ENCODE results near the gene FAM193A.
A peak's percentile ranks its signal among the peaks of the same experiment; 100 is the strongest.
"Not testable (repeated sequence)": the region's sequence is repeated elsewhere in the genome, so short reads cannot be mapped to it uniquely, and the experiment has no call there.

The FAM193A gene

DNA sequence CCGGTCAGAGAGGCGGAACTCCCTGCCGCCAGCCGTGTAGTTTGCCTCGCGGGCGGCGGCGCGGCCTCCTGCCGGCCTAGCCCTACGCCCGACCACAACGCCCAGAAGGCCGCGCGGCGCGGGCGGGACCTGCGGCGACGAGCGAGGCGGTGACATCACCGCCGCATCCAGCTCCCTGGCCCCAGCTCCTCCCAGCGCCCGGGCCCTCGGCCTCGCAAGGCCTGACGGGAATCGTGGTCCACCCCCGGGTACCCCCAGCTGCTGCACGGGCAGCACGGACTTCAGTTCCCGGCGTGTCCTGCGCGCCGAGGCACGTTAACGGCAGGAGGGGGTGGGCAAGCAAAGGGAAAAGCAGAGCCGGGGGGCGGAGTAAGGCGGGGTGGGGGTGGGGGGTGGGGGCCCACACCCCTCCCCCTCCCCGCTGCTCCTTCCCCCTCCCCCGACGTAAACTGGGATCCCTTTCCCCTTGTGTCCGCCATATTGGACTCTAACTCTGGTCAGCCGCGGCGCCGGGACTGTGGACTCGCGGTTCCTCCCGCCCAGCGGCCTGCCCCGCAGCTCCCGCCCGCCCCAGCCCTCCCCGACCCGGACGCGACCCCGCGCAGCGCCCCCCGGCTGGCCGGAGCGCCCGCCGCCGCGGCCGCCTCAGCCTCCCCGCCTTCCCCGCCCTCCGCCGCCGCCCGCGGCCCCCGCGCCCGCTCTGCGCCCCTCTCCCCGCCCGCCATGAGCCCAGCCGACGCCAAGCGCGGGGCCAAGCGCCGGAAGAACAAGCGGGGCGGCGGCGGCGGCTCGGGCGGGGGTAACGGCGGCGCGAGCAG lies at the start of gene FAM193A:
Gene FAM193A (plus strand): TSS at position 455 of the 818 bp plus-strand sequence. CDS start 269 bp downstream, at position 724.
- peak; percentile 99 for DNase-seq

DNA sequence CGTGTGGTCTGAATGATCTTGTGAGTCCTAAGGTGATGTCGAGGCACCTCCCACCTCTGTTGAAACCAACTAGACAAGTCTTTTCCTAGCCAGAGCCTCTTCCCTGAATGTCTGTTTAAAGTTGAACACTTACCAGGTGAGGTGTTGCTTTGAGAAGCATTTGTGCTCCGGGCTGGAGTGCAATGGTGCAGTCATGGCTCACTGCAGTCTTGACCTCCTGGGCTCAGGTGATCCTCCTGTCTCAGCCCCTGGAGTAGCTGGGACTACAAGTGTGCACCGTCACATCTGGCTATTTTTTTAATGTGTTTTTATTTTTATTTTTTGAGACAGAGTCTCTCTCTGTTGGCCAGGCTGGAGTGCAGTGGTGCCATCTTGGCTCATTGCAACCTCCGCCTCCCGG lies 49.5 kb upstream of the FAM193A start:
- DNase-seq, result no peak

DNA sequence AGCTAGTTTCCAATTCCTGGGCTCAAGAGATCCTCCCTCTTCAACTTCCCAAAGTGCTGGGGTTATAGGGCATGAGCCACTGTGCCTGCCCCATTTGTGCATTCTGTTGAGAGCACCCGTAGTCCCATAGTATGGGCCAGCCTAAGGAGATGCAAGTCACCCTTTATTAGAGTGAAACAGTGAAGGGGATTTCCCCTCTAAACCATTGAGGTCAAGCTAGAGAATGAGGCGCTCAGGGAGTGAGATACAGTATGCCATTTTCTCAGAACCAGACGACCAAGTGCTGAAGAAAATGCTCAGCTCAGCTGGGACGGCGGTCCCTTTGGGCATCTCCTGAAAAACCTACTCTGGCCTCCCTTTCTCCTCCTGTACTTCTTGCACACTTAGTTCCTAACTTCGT lies 48.8 kb upstream of the FAM193A start:
- no peak for DNase-seq

GRCh38 chr4:2489081-2489805 lies 47.2 kb upstream of the FAM193A start:
- no peak for DNase-seq

- DNase-seq, result no peak
These were observed 46.5 kb upstream of the FAM193A start for GRCh38 chr4:2489841-2490552.

DNA sequence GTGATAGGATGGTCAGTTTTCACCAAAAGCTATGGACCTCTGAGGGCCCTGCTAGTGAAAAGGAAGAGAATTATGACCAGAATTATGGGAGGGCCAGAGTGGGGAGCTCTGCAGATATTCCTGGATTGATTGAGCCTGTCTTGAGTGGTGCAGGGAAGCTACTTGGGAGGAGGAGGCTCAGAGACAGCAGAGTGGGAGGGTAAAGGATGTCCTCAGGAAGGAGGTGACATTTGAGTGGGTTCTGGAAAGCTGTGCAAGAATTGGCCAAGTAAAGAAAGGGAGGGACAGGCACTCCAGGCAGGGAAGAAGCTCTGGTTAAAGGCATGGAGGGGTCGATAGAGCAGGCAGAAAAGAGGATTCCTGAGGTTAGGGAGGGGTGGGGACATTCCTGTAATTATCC lies 43.5 kb upstream of the FAM193A start:
- no peak for DNase-seq

DNA sequence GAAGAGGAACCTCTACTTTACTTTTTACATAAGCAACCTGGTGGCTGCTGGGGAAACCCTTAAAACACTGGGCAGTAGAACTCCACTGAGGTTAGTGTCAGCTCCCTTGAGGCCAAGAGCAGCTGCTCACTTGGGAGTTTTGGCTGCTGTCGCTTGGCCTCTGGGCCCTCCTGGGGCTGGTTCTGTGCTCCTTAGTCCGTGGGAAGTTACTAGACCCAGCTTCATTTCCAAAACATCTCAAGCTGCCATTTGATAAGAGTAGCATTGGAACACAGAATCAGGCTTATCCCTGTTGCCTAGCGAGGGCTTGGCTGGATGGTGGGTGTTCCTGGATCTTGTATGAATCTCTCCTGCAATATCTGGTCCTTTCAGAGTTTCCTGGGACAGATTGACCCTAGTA lies 41.5 kb upstream of the FAM193A start:
- no peak for DNase-seq

GRCh38 chr4:2497324-2497723 lies 39.1 kb upstream of the FAM193A start:
- DNase-seq, result no peak

- DNase-seq, result no peak
These were observed 38.5 kb upstream of the FAM193A start for GRCh38 chr4:2497931-2498330.

- DNase-seq, result no peak
These were observed 35.9 kb upstream of the FAM193A start for GRCh38 chr4:2500547-2500946.

- no peak for DNase-seq
These were observed 35.3 kb upstream of the FAM193A start for GRCh38 chr4:2501034-2501594.

- no peak for DNase-seq
These were observed 32.6 kb upstream of the FAM193A start for GRCh38 chr4:2503809-2504208.

GRCh38 chr4:2507259-2507658 lies 29.2 kb upstream of the FAM193A start:
- no peak for DNase-seq

- DNase-seq, result no peak
These were observed 28.6 kb upstream of the FAM193A start for GRCh38 chr4:2507855-2508254.

DNA sequence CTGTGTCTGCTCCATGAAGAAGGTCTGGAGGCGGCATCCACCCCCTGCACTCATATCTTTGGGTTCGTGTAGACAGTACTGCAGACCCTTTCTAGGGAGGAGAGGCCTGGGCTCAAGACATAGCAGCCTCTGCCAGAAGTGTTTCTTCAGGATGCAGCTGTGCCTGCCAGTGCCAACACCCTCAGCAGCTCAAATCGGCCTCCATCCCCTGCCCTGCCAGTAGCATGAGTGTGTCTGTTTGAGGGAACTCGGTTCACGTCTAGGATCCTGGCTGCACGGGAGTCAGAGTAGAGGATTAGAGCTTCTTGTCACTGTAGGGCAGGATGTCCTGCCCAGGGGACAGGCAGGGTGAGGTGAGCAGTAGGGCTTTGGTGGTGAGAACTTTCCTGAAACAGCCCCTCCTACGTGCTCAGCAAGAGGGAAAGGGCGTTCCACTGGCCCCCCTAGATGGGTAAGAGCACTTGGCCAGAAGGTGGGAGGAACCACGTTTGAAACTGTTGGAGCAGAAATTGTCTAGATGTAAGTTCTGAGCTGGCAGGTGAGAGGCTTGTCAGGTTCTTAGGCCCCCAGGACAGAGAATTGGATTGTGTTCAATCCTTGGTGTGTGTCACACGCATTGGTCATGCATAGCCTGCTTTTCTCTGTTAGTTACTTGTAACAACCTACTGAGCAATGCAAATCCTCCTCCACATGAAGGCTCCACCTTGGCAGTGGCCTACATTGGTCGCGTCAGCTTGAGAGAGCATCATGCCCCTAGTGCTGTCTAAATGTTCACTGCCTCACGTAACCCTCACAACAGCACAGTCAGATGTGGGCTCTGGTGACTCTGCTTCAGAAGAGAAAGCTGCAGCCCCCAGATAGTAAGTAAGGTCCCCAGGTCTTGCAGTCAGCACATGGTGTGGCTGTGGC lies 25.8 kb upstream of the FAM193A start:
- no peak for DNase-seq

- no peak for DNase-seq
These were observed 24.8 kb upstream of the FAM193A start for GRCh38 chr4:2511645-2512131.

GRCh38 chr4:2512396-2513135 lies 23.9 kb upstream of the FAM193A start:
- no peak for DNase-seq

DNA sequence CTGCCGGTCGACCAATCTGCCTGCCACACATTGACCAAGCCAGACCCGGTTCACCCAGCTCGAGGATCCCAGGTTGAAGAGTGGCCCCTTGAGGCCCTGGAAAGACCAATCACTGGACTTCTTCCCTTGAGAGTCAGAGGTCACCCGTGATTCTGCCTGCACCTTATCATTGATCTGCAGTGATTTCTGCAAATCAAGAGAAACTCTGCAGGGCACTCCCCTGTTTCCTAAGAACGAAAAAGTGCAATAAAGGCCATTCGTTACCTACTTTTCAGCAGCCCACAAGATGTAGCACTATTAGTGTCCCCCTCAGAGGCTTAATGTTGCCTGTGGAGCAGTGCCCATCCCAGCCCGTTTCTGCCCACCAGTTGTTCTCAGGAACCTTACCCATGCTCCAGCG lies 22.3 kb upstream of the FAM193A start:
- not testable (repeated sequence) for DNase-seq

DNA sequence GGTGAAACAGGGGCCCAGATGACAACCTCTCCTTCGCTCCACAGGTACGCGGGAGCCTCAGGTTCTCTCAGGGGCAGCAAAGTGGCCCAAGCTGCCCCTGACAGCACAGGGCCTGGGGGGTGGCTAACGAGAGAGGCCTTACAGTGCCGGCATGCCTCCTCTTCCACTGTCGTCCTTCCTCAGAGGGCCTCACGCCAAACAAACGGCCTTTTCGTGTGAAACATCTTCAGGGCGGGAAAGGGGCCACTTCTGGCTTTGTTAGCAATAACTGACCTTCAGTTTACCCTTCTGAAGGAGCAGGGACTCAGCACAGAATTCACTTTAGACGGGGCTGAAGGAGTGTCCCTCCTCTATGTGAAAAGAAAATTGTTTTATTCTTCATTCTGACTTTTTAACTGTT lies 21.5 kb upstream of the FAM193A start:
- DNase-seq, result not testable (repeated sequence)

DNA sequence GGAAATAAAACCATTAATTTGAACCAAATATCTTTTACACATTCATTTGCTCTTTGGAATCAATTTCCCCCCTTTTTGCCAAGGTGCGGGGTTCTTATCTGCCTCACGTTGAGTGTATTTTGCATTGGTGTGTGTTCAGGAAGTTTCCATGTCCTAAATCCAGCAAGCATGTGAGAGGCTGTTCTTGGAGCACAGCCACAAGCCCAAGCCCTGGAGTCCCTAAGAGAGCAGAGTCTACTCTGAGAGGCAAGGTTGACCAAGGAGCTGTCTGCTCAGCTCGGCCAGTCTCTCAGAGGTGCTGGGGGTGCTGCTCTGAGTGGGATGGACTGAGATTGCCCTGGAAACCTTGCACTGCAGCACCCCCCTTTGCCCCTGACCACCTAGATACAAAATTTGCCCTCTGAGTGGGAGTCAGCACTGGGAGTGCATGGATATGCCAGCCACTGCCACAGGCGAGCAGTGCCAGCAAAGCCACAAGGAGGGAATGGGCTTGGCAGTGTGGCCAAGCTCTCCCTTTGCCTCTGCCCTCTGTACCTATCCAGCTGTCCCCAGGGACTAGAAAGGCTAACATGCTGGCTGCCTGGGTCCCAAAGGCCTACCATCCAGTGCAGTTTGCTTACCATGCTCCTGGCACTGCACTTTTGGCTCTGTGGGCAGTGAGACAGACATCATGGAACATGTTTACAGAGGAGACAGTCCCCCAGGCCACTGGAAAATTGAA lies 20.5 kb upstream of the FAM193A start:
- no peak for DNase-seq

GRCh38 chr4:2516635-2517034 lies 19.8 kb upstream of the FAM193A start:
- no peak for DNase-seq

All from right forelimb (tissue), 1 donor.